Kidney capillary endothelial cell (primary cell): Measurements from ENCODE around the gene SKIL.

Experiments used
- DNase-seq: peaks from one replicate; pipeline ENCODE4 v3.0.0-alpha.2; 2018; ENCODE audit warnings: low spot score

Gene SKIL

DNA sequence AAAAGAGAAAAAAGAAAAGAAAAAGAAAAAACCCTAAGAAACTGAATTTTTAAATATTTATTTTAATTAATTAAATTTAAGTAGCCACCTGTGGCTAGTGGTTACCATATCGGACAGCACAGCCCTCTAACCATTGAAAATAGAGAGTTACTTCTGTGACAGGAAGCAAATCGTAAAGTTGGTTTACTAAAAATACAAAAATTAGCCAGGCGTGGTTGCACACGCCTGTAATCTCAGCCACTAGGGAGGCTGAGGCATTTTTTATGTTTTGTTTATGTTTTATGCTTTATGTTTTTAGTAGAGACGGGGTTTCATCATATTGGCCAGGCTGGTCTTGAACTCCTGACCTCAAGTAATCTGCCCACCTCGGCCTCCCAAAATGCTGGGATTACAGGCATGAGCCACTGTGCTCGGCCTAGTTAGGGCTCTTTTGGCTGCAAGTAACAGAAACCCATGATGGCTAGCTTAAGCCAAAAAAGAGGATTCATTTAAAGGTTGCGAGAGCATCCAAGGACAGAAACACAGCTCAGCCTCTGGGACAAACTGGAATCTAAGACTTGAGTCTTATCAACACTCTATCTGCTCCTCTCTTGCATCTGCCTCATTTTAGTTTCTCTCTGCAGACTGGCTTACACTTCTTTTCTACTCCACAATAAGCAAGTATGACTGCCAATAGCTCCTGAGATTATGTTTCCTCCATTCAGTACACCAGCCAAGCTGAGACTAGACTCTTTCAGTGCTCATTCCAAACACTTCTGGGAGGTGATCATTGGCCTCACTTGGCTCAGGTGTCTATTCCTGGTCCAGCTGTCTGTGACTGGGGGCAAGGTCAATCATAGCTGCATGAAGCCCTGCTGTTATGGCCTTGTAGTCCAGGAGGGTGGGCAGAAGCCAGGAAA, 6.8 kb upstream of the SKIL start:
- DNase-seq = no peak

DNA sequence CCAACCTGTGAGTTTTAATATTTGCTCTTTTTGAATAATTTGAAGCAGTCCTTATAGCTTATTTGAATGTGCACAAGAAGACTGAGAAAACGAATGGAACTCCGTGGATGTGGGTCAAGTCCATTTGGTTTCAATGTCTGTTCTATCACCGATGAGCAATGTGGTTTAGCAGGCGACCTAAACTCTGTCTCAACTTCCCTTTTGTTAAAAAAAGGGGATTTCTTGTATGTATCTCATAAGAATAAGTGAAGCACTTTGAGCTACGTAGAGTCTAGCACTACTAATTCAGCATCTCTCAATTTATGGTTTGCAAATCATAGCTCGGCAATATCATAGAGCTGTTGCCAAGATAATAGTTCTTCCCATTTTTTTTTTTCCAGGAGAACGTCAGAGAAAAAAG, 4.6 kb upstream of the SKIL start:
- DNase-seq = no peak

DNA sequence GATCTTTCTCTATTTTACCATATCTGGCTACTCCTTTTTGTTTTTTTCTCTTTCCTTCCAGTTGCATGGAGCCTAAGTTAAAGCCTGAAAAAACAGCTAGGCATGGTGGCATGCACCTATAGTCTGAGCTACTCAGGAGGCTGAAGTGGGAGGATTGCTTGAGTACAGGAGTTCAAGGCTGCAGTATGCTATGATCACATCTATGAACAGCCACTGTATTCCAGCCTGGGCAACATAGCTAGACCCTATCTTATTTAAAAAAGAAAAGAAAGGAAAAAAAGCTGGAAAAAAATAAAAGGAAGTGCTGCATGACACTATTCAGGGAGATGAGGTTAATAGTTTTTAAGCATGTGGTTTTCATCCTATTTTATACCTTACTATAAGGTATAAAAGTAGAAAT, 4.0 kb upstream of the SKIL start:
- no peak for DNase-seq

DNA sequence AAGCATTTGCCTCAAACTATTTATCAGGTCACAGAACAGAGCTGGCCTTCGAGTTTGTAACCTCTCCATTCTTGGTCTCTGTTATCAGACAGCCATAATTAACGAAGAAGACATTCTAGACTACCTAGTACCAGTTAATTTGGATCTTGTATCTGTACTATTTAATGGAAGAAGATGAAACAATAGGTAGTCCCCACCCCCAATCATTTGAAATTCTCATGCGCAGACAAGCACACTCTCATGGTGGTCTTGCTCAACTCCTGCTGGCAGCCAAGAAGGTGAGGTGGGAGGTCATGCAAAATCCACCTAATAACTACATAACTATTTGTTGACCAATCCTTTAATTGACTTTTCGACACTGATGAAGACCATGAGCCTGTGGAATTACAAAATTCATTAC, 2.8 kb upstream of the SKIL start:
- DNase-seq = no peak

DNA sequence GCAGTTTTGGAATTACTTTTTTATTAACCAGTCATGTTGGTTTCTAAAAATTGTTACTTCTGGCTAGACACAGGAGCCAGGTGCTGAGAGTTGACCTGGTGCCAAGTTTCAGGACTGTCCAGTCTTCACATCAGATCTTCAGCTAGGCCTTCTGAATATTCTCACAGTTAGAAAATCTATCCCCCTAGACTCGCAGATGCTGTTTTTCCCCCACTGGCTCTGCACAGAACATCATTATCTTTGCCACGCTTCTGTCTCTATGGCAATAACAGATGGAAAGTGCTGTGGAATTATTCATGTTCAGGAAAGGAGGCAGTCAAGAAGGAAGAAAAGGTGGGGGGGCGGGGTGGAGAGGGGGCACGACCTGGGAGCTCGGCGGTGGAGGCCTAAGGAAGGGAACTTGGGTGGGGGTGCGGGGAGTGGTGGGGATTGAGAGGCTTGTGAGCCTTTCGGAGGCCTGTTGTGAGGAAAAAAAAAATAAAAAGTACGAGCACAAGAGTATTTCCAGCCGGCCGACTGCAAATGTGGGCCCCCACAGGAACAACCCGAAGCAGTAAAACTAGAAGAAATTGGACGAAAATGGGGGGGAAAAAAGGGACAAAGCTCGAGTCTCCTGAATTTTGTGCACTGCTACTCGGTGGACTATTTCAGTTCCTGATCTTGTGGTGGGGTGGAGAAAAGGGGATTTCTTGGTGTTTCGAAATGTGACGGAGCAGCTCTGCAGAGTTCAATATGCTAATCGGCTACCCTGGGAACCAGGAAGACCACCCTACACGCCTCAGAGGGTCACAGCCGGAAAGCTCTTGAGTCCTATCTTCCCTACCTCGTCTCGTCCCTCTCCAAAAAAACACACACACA, 1.5 kb upstream of the SKIL start:
- no peak for DNase-seq

DNA sequence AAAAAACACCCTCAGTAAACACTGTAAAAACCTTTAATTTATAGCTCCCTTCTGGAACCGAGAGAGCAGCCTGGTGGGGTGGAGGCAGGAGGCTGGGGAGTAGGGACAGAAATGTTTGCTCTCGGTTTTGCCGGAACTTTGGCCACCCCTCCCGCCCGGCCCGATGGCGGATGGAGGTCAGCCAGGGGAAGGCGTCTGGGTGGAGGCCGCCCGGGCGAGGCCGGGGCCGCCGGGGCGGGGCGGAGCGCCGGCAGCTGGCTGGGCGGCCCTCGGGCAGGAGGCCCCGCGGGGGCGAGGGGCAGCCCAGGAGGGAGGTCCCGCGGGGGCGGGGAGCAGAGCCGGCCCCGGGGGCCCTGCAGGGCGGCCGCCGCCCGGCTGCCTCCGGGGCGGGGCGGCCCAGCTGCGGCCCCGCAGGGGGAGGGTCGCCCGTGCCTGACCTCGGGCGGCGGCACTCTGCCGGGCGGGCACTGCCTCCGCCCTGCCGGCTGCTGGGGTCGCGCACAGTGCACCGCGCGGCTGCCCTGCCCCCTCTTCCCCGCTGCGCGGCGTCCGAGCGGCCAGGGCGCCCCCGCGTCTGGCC, 829 bp upstream of the SKIL start:
- peak; percentile 87 for DNase-seq

DNA sequence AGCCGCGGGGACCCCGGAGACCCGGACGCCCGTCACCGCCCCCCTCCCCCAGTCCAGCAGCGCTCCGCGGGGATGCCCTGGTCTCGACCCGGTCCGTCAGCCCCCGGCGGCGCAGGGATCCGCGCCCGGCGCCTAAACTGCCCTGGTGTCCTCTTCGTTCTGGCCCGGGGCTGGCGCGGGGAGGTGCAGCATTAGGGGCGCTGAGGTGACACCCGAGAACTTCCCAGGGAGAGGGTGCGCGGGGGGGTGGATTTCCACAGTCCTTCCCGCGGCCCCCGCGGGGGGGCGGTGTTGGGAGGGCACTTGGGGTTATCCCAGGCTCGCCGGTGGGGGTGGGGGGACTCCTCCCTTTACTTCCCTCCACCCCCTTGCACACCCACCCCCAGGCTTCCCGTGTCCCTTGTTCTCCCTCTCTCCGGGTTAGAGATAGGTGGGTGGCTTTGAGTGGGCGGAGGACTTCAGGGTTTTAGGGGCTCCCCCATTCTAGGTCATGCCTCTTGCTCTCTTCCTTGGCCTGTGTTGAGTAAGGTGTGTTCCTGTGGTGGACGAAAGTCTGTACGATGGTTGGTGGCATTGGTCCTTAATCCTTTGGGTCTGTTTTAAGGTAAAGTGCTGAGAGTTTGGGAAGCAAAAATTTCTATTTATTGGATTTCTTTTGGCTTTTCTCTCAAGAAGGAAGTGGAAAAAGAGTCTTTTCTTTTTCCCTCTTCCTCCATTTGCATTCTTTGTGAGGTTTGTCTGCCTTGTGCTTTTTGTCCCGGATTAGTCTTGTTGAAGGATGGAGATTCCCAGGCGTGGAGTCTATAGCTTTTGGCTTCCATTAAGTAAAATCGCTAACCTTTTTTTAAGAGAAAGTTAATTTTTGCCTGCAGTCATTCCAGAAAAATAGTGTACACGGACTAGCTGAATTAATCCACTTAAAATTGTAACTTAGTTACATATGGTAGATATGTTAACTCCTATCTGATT, 811 bp downstream of the SKIL start:
- DNase-seq = peak; percentile 73

DNA sequence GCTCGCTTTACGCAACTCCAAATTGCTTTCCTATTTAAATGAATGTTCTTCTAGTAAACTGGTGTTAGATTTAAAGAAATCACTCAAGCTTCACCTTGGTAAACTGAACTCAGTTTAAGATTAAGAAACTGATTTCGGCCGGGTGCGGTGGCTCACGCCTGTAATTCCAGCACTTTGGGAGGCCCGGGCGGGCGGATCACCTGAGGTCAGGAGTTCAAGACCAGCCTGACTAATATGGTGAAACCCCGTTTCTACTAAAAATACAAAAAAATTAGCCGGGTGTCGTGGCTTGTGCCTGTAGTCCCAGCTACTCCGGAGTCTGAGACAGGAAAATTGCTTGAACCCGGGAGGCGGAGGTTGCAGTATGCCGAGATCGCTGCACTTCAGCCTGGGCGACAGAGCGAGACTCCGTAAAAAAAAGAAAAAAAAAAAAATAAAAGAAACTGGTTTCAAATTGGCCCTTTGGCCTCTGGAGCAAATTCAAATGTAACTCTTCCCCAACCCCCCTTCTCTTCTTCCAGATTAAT, 1.7 kb downstream of the SKIL start:
- DNase-seq = no peak

DNA sequence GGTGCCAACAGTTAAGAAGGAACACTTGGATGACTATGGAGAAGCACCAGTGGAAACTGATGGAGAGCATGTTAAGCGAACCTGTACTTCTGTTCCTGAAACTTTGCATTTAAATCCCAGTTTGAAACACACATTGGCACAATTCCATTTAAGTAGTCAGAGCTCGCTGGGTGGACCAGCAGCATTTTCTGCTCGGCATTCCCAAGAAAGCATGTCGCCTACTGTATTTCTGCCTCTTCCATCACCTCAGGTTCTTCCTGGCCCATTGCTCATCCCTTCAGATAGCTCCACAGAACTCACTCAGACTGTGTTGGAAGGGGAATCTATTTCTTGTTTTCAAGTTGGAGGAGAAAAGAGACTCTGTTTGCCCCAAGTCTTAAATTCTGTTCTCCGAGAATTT, 3.0 kb downstream of the SKIL start:
- DNase-seq = no peak

DNA sequence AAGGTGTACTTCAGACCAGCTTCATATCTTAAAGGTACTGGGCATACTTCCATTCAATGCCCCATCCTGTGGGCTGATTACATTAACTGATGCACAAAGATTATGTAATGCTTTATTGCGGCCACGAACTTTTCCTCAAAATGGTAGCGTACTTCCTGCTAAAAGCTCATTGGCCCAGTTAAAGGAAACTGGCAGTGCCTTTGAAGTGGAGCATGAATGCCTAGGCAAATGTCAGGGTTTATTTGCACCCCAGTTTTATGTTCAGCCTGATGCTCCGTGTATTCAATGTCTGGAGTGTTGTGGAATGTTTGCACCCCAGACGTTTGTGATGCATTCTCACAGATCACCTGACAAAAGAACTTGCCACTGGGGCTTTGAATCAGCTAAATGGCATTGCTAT, 3.4 kb downstream of the SKIL start:
- DNase-seq = no peak

DNA sequence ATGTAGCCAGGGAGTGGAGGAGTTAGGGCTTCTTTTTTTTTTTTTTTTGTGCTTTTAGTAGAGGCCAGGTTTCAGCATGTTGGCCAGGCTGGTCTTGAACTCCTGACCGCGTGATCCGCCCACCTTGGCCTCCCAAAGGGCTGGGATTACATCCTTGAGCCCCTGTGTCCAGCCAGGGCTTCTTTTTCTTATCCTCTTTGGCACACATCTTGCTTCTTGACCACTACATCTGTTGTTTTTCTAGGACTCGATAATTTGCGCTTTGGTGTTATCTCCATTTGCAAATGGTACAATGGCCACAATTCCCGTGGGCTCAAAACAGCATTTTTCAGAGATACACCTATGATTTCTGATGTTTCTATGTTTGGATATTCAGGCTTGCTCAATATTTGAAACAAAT, 4.2 kb downstream of the SKIL start:
- no peak for DNase-seq

DNA sequence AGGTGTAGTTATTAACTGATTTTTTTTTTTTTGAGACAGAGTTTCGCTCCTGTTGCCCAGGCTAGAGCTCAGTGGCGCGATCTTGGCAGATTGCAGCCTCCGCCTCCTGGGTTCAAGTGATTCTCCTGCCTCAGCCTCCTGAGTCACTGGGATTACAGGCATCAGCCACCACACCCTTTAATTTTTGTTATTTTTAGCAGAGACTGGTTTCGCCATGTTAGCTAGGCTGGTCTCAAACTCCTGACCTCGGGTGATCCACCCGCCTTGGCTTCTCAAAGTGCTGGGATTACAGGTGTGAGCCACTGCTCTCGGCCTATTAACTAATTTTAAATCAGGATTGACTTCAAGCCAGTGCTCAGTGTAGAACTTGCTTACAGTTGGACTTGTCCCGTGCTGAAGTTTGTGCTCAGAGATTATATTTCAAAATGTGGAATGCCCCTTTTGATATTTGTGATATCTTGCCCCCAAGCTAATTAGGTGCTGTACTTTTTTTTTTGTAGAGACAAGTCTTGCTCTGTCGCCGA, 6.0 kb downstream of the SKIL start:
- no peak for DNase-seq

DNA sequence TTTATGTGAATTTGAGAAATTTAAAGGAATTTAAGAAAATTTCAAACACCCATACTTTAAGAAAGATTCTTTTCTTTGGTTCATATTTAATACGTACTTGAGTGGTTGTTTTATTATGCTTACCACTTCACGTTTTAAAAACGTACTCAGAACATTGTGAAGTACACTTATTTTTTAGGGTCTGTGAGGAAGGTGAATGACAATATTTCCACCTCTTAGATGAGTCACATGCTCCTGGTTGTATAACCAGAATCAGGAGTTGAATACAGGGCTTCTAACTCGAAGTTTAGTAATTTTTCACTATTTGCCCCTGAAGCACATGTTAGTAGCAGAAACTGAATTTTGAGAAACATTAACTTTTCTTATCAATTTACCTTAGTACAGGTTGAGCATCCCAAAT, 7.5 kb downstream of the SKIL start:
- DNase-seq = no peak

DNA sequence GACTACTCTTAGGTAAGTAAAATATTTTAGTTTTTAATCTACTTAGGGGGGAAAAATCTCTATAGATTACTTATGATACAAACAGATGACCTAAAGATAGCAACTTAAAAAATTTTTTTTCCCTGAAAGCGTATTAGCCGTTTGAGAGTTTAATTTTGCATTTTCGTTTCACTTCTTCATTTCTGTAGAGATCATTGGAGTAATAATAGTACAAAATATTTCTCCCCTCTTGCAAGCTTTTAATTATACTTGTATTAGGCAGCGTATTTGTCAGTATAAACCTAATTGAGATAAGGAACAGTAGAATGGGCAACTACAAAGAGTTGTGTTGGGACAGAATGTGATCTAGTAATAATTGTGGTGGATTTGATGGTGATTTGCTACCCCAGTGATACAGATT, 10.3 kb downstream of the SKIL start:
- no peak for DNase-seq

DNA sequence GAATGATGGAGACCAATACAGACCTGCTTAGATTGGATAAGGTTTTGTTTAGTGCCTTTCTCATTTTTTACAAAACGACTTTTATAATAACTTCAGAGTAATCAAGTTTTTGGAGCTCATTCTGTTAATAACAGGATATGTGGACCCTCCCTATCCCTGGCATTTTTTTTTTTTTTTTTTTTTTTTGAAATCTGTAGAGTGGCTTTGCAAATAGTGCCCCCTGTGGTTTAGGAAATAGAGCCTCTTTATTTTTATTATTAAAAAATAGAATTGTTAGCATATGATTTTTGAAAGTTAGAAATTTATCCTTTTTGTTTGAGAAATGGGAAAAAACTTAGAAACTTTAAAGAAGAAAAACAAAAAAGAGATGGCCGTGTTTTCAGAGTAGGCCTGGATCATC, 11.4 kb downstream of the SKIL start:
- DNase-seq = no peak

DNA sequence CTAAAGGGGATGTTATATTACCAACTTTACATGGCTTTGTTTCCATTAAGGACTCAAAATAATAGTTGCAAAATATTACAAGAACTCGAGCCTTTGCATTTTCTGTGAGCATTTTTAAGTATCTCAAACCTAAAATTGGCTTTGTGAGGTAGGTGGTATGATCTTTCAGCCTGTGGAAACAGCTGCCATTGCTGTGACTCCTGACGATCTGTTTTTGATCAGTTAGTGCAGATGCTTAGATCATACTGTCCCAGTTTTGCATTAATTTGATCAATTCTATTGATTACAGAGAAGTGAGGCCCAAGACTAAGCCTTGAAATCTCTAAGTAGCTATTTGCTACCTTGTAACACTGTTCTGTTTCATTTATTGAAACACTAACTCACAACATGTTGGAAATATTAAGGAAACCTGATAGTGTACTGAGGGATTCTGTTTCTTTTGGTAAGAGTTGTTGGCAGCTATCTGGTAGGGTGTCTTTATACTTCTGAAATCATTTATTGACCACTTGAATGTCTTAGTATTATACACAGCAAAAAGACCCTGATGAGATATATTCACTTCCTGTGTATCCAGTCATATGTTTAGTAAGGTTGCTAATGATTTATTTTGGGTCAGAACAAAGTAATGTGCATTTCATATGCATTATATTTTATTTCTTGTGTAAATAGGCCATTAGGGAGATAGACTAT, 14.8 kb downstream of the SKIL start:
- DNase-seq = no peak

DNA sequence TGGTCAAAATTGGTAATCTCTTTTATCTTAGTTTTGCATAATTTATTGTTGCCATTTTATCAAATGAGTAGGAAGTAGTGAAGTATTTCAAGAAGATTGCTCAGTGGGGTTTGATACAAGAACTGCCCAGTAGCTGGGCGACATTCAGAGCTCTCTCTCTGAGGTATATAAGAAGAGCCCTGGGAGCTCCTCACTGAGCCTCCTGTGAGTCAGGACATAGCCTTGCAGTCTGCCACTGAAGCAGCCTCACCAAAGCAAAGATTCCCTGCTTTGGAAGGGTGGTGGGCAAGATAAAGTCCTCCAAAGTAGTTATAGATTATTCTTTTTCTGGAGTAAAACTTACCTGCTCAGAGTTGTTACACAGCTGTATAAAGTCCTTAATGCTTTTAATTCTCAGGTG, 26.1 kb downstream of the SKIL start:
- no peak for DNase-seq

DNA sequence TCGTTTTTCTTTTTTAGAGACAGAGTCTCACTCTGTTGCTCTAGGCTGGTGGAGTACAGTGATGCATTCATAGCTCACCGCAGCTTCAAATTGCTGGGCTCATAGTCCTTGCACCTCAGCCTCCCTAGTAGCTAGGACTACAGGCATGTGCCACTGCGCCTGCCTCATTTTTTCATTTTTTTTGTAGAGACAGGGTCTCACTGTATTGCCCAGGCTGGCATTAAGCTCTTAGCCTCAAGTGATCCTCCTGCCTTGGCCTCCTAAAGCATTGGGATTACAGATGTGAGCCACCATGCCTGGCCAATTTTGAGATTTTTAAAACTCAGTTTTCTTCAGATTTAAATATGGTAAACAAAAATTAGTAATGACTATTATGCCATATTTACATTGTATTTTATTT, 29.0 kb downstream of the SKIL start:
- DNase-seq = no peak

DNA sequence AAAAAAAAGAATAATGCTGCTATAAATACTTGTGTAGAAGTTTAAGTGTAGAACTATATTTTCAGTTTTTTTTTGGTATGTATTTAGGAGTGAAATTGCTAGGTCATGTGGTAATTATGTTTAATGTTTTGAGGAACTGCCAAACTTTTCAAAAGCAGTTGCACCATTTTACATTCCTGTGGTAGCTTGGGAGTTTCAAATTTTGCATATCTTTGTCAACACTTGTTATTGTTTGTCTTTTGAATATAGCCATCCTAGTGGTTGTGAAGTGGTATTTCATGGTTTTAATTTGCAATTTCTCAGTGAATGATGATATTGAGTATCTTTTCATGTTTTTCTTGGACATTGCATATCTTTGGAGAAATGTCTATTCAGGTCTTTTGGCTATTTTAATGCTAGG, 30.4 kb downstream of the SKIL start:
- no peak for DNase-seq

DNA sequence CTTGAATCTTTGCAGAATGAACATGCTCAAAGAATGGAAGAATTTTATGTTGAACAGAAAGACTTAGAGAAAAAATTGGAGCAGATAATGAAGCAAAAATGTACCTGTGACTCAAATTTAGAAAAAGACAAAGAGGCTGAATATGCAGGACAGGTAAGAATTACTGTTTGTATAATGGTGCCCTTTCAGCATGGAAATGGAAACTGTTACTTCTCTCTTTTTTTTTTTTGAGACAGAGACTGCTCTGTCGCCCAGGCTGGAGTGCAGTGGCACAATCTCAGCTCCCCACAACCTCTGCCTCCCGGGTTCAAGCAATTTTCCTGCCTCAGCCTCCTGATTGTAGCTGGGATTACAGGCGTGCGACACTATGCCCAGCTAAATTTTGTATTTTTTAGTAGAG, 33.6 kb downstream of the SKIL start:
- no peak for DNase-seq

DNA sequence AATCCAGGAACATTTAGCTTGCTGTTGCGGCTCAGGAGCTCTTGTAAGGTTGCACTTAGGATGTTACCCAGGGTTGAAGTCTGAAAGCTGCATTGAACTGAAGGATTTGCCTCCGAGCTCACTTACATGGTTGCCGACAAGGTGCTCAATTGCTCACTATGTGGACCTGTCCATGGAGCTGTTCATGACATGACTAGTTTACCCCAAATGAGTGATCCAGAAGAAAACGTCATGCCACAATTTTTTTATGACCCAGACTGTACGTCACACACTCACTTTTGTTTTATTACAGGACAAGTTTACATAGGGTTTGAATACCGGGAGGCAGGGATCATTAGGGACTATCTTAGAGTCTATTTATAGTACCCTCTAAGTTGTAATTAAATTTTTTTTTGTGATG, 40.2 kb downstream of the SKIL start:
- DNase-seq = no peak
